GDM1 (cell line): ENCODE data around the gene SGMS2.
A peak's percentile ranks its signal among the peaks of the same experiment; 100 is the strongest.
"Not testable (repeated sequence)": the region's sequence is repeated elsewhere in the genome, so short reads cannot be mapped to it uniquely, and the experiment has no call there.

Experiments
- DNase-seq: peaks from one replicate; lab custom pipeline; 2025; lab: John Stamatoyannopoulos, UW

The SGMS2 gene

GRCh38 chr4:107913283-107913899 lies 88.7 kb downstream of the SGMS2 start:
- DNase-seq: peak; percentile 18

GRCh38 chr4:107915220-107915619 lies 90.5 kb downstream of the SGMS2 start:
- no peak for DNase-seq

GRCh38 chr4:107916623-107917022 lies 91.9 kb downstream of the SGMS2 start:
- DNase-seq: no peak

DNA sequence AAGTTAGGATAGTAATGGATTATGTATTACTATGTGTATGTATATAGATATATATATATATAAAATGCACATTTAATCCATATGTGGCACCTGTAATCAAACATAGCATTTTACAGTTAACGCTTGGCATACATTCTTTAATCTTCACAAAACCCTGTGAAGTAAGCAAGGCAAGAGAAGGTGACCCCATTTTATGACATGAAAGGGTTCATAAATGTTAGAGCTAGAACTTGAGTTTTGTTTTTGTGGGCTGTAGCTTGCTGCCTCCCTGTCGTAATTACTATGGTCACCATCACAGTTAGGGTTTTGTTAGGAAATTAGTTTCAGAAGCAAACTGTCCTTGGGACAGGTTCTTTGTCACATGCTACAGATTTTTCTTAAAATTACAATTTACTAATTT lies 92.8 kb downstream of the SGMS2 start:
- no peak for DNase-seq

DNA sequence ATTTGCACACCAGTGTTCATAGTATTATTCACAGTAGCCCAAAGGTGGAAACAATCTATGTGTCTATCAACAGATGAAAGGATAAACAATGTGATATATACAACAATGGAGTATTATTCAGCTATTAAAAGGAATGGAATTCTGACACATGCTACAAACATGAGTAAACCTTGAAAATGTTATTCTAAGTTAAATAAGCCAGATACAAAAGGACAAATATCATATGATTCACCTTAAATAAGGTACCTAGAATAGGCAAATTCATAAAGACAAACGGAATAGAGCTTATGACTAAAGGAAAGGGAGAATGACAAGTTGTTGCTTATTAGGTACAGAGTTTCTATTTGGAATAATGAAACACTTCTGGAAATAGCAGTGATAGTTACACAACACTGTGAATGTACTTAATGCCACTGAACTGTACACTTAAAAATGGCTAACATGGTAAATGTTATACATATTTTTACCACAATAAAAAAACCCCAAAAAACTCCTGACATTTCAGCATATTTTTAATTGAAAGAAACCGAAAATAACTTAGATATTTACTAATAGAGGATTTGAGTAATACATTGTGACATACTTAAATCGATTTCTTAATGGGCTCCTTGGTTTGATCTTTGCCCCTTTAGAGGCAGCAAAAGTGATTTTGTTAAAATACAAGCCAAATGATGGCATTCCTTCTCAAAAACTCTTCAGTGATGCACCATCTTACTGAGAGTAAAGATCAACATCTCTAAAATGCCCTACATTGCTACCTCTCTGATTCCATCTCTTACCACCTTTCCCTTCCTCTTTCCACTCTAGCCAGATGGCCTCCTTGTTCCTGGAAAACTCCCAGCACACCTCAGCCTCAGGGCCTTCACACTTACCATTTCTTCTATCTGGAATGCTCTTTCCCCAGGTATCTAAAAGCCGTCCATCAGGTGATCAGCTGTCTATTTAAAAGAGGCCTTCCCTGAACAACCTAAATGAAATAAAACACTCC lies 98.0 kb downstream of the SGMS2 start:
- no peak for DNase-seq

DNA sequence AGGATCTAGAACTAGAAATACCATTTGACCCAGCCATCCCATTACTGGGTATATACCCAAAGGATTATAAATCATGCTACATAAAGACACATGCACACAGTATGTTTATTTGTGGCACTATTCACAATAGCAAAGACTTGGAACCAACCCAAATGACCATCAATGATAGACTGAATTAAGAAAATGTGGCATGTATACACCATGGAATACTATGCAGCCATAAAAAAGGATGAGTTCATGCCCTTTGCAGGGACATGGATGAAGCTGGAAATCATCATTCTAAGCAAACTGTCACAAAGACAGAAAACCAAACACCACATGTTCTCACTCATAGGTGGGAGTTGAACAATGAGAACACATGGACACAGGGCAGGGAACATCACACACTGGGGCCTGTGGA lies 101.0 kb downstream of the SGMS2 start:
- DNase-seq: not testable (repeated sequence)

- not testable (repeated sequence) for DNase-seq
These were observed 102.1 kb downstream of the SGMS2 start for GRCh38 chr4:107926875-107927274.

DNA sequence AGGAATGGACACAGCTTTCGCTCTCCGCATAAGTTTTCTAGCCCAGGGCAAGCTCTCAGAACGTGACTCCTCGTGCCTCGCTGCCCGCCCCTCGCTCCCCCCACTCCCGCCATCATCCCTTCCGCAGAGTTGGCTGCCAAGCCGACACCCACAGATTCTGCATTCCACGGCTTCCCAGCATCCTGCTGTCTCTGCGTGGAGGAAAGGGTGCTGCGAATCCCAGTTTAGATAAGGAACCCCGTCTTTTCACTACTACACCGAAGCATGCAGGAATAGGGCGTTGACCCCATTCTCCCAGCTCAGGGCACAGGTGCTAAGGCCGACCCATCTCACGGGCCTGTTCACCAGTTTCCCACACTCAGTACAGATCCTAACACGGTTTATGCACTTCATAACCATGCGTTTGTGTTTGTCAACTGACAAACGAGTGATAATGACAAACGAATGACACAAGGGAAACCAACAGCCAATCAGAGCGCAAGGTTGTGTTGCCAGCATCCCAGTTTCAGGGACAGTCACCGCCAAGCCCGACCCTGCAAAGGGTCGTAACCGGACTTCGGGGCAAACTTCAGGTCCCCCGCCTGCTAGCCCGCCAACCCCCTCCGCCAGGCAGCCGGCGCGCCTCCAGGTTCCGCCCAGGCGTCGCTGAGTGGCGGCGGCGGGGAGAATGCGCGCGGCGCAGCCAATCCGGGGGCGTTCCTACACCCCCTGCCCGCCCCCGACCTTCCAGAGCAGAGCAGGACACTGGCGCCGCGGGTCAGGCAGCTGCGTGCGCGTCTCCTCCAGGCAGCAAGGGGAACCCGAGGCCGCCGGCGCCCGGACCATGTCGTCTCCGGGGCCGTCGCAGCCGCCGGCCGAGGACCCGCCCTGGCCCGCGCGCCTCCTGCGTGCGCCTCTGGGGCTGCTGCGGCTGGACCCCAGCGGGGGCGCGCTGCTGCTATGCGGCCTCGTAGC lies 106.4 kb downstream of the SGMS2 start, which contains the start of gene CYP2U1:
CYP2U1 (plus strand) TSS at position 729 of the 954 bp plus-strand sequence; CDS start at position 824, 95 bp downstream.
- no peak for DNase-seq

- no peak for DNase-seq
These were observed 107.1 kb downstream of the SGMS2 start for GRCh38 chr4:107931775-107932321.

DNA sequence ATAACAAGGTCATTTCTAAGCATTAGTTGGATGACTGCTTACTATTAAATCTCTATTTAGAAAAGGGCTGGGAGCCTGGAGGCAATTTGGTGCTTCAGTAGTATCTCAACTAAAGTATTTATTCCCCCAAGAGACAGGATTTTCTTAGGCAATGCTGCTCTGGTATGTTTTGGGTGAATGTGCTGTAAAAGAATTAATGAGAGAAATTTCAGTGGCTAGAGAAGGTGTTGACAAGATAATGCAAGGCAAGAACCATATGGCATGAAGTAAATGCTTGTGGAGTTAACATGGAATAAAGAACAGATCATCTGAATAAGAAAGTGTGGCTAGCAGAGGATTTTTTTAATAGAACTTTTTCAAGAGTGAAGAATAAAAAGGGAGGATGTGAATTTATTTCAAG lies 110.5 kb downstream of the SGMS2 start:
- no peak for DNase-seq

DNA sequence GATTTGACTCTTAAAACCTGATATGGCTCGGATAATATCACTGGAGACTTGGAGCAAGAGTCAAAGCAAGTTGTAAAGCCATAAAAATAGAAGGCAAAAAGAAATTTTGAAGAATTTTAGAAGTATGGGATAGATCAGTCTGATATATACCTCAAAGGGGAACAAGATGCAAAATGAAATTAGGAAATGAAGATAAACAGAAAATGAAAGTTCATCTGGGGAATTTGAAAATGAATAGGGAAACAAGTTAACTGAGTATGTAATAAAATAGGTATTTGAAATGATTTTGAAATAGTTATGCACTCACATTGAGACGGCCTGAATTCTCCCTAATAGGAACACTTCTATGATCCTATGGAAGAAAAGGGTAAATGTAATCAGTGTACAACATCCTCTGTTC lies 112.3 kb downstream of the SGMS2 start:
- no peak for DNase-seq

DNA sequence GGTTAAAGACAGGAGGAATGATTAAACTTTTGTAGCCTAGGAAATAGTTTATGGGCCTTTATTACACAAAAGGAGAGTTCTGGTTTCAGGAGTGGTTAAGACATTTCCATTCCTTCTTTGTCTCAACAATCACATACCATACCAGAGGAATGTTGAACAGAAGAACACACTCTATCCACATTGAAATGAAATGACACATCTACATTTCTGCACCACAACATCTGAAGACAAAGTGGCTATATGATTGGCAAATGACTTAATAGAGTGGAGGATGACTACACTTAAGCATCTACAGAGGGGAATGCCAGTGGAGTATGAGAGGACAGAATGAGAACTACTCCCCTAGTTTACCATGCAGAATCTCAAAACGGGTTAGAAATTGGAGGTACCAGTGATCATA lies 114.6 kb downstream of the SGMS2 start:
- DNase-seq: no peak

DNA sequence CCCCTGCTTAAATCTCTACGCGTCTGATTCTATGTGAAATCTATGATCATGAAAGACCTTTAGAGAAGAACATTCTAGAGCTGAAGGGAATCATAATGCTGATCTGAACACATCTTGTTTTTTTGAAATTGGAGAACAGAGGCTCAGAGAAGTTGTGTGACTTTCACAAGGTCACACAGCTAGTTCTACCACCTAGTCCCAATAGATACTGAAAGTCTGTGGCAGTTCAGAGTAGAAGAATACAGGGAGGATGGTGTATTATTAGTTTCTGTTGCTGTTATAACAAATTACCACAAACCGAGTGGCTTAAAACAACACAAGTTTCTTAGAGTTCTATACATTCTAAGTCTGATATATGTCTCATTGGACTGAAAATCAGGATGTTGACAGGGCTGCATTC lies 121.1 kb downstream of the SGMS2 start:
- no peak for DNase-seq

DNA sequence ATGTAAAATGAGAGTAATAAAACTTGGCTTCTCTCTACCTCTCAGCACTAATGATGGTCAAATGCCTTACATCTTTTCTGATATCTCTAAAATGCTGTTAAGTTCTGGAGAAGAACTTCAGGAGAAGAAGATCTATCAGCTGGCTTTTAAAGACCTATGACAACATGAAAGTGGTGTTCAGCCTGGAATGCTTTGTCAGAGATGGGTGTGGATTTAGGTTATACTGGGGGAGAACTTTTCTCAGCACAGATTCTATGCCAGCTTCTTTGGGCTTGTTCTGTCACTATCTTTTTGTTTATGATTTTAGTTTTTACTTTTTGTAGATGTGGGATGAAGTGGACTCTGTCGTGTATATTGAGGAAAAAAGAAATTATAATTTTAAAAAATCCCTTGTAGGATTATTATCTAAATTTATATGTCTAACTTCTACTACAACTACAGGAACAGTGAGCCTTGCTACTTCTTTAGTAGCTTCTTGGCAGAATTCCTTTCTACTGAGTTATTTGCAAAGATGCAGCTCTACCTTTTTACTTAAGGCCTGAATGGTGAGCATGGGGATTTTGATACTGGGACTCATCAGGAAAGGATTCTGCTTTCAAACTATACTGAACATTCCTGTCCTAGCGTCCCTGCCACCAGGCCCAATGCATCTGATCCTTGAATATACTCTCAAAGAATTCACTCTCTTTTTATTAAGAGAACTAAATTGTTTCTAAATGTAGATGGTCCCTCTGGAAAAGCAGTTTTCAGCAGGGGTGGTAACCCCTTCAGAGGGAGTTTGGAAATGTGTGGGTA lies 126.2 kb downstream of the SGMS2 start:
- DNase-seq: no peak

DNA sequence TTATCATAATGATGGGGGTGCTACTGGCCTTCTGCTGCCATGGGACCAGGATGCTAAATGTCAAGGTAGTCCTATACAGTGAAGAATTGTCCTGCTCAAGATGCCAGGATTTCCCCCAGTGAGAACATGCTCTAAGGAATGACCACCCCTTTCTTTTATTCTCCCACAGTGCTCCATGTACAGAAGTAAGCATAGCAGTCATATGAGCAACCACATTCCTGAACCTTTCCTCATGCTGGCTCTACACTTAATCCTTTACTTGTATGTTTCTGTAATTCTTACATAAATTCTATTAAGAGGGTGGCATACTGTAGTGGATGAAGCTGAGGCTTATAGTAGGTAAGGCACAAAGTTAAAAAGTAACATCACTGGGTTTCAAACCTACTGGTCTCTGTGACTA lies 126.8 kb downstream of the SGMS2 start:
- no peak for DNase-seq

GRCh38 chr4:107956011-107956410 lies 131.3 kb downstream of the SGMS2 start:
- DNase-seq: no peak
